K562 (cell line): ENCODE data around the gene NPDC1. TPM values are rescaled to one million over a fixed set of nuclear protein-coding genes. Genes with fewer than 3 reads are reported as not detected.

Experiments used
- ARID3A ChIP-seq: IDR thresholded peaks from 2 replicates; pipeline ENCODE4 v1.6.1; 2012; ENCODE audit warnings: low read depth, low read length, improper control_type of control experiment, borderline replicate concordance
- BCL6 ChIP-seq: fragments of 250-450 bp; sonication (Bioruptor Pico); IDR thresholded peaks from 2 replicates; pipeline ENCODE4 v1.4.0; 2020
- CC2D1A ChIP-seq: fragments of 450-650 bp; IDR thresholded peaks from 2 replicates; pipeline ENCODE4 v1.6.1; 2017; ENCODE audit warnings: mild to moderate bottlenecking
- CTBP1 ChIP-seq: fragments of 450-650 bp; IDR thresholded peaks from 2 replicates; pipeline ENCODE4 v1.6.1; 2016; ENCODE audit warnings: borderline replicate concordance
- DMBX1 ChIP-seq: fragments of 250-450 bp; sonication (Bioruptor Pico); IDR thresholded peaks from 2 replicates; pipeline ENCODE4 v1.8.0; 2022; ENCODE audit warnings: inconsistent platforms, mild to moderate bottlenecking, moderate library complexity, borderline replicate concordance
- ETV1 ChIP-seq: fragments of 450-650 bp; conservative IDR thresholded peaks from 2 replicates; pipeline ENCODE4 v1.6.1; 2016; ENCODE audit warnings: missing genetic modification characterization, control low read depth, low read depth, missing compliant biosample characterization
- GABPB1 ChIP-seq: sonication (generic); formaldehyde crosslinking; IDR thresholded peaks from 2 replicates; pipeline ENCODE4 v1.8.0; 2022; ENCODE audit warnings: mild to moderate bottlenecking, missing genetic modification reagents
- GATA2 ChIP-seq: sonication (generic); formaldehyde crosslinking; IDR thresholded peaks from 2 replicates; pipeline ENCODE4 v1.4.0; 2020; ENCODE audit warnings: mild to moderate bottlenecking, missing genetic modification reagents
- GTF2E2 ChIP-seq: fragments of 200-800 bp; sonication (Bioruptor generic); IDR thresholded peaks from 2 replicates; pipeline ENCODE4 v1.6.1; 2016; ENCODE audit warnings: missing genetic modification characterization, missing compliant biosample characterization
- HMG20B ChIP-seq: fragments of 250-450 bp; sonication (Bioruptor Pico); IDR thresholded peaks from 2 replicates; pipeline ENCODE4 v1.5.0; 2021; ENCODE audit warnings: mild to moderate bottlenecking
- JUNB ChIP-seq: fragments of 450-650 bp; formaldehyde crosslinking; conservative IDR thresholded peaks from 2 replicates; pipeline ENCODE4 v1.4.0; 2020; ENCODE audit warnings: mild to moderate bottlenecking
- L3MBTL2 ChIP-seq: fragments of 450-650 bp; IDR thresholded peaks from 2 replicates; pipeline ENCODE4 v1.6.1; 2016; ENCODE audit warnings: mild to moderate bottlenecking, moderate library complexity
- NFIC ChIP-seq: fragments of 450-650 bp; IDR thresholded peaks from 2 replicates; pipeline ENCODE4 v1.6.1; 2017; ENCODE audit warnings: mild to moderate bottlenecking, inconsistent platforms
- NFXL1 ChIP-seq: fragments of 450-650 bp; formaldehyde crosslinking; IDR thresholded peaks from 2 replicates; pipeline ENCODE4 v1.4.0; 2021; ENCODE audit warnings: mild to moderate bottlenecking
- NR3C1 ChIP-seq: sonication (generic); formaldehyde crosslinking; IDR thresholded peaks from 2 replicates; pipeline ENCODE4 v1.8.1; 2022; ENCODE audit warnings: missing genetic modification reagents
- PHB ChIP-seq: fragments of 250-450 bp; sonication (Bioruptor Pico); IDR thresholded peaks from 2 replicates; pipeline ENCODE4 v1.5.0; 2021
- RCOR1 ChIP-seq, 2 experiments: IDR thresholded peaks; 2 replicates each; pipeline ENCODE4 v1.6.1; 2012; ENCODE audit warnings: low read depth in 2 of 2, low read length in 2 of 2, borderline replicate concordance in 1 of 2, improper control_type of control experiment in 1 of 2
- SPI1 ChIP-seq: IDR thresholded peaks from 2 replicates; pipeline ENCODE4 v1.6.1; 2011; ENCODE audit warnings: low read depth, low read length, control low read depth, borderline replicate concordance
- TGIF2 ChIP-seq: sonication (generic); formaldehyde crosslinking; IDR thresholded peaks from 2 replicates; pipeline ENCODE4 v1.8.1; 2022; ENCODE audit warnings: mild to moderate bottlenecking, missing genetic modification reagents, moderate library complexity
- XRCC5 ChIP-seq: fragments of 200-400 bp; formaldehyde crosslinking; IDR thresholded peaks from 2 replicates; pipeline ENCODE4 v1.6.1; 2017; ENCODE audit warnings: low read depth, mild to moderate bottlenecking, low read length
- ZNF146 ChIP-seq: IDR thresholded peaks from one replicate; pipeline ENCODE4 v1.6.1; 2018; ENCODE audit warnings: missing compliant biosample characterization; ENCODE audit not compliant: unreplicated experiment
- polyA plus RNA-seq, 8 experiments: library from polyadenylated mRNA; depleted of rRNA in 4 of 8; stranded (reverse) in 5 of 8; unstranded in 3 of 8; fragments of >200 nt; fragmentation: Nextera tagmentation in 2 of 8; fragmentation: Illumina TruSeq in 1 of 8; extraction: Ambion mirVana in 2 of 8; extraction: Trizol in 1 of 8; gene quantifications; 2 replicates each; pipeline versions ENCODE4 v1.2.1 to v1.2.3, GENCODE V29; 2011 to 2014; ENCODE audit warnings: inconsistent platforms in 1 of 8, missing spikeins in 1 of 8
- total RNA-seq, 7 experiments: library from RNA; depleted of rRNA in 6 of 7; stranded (reverse); fragments of >200 nt in 6 of 7; fragmentation: Illumina TruSeq in 2 of 7; extraction: Trizol in 2 of 7; gene quantifications; 2 replicates each; pipeline versions ENCODE4 v1.2.1 to v1.2.3, GENCODE V29; 2011 to 2021; ENCODE audit warnings: low replicate concordance in 1 of 7

Gene NPDC1
- total and polyA plus RNA-seq, 9 of the 15 experiments (the other 6 are each of a cell fraction or from before 2014, with no cell fraction given) = 0.06 to 2.1 (median 0.53) TPM; not detected in 3

GRCh38 chr9:137046088-137046787, at the start of gene NPDC1 (continued):
- TF ChIP-seq GATA2 (CRISPR knock-in tag) = no peak
- TF ChIP-seq ARID3A = no peak
- 0 out of 2 replicates have a peak, but pooled peaks have one; percentile 43 for TF ChIP-seq CC2D1A
- no peak for TF ChIP-seq HMG20B (CRISPR knock-in tag)
- TF ChIP-seq XRCC5 = peak; percentile 92
- TF ChIP-seq L3MBTL2 = no peak
- peak; percentile 42 for TF ChIP-seq CTBP1
- TF ChIP-seq TGIF2 (CRISPR knock-in tag) = 0 out of 2 replicates have a peak, but pooled peaks have one; percentile 48
- TF ChIP-seq PHB (CRISPR knock-in tag) = no peak
- no peak for TF ChIP-seq NR3C1 (CRISPR knock-in tag)
- TF ChIP-seq GABPB1 (CRISPR knock-in tag) = peak; percentile 72
- TF ChIP-seq ETV1 (tag) = 0 out of 2 replicates have a peak, but pooled peaks have one; percentile 15
- no peak for TF ChIP-seq GTF2E2 (tag)
- TF ChIP-seq JUNB (CRISPR knock-in tag) = no peak
- peak; percentile 28; the same call in 1 of the 2 replicates for TF ChIP-seq SPI1
- TF ChIP-seq NFIC = 0 out of 2 replicates have a peak, but pooled peaks have one; percentile 11
- TF ChIP-seq RCOR1 (IDR thresholded peaks at IDR 0.05; ENCODE audit: borderline replicate concordance in 1 of 2, low read depth in 2 of 2, low read length in 2 of 2) = peak in 1 of 2 experiments; percentile 81; a peak in 1 of 4 replicates
- no peak for TF ChIP-seq ZNF146 (CRISPR knock-in tag)
- peak; percentile 34; the same call in 1 of the 2 replicates for TF ChIP-seq NFXL1 (CRISPR knock-in tag)
- no peak for TF ChIP-seq BCL6 (CRISPR knock-in tag)
- peak; percentile 62; the same call in 1 of the 2 replicates for TF ChIP-seq DMBX1 (CRISPR knock-in tag)
